GM23338 (cell line): Measurements from ENCODE around the gene C4orf54. TPM values are rescaled to one million over a fixed set of nuclear protein-coding genes. Genes with fewer than 3 reads are reported as not detected.

ENCODE experiments used
- ATAC-seq: fragments of 200-7000 bp; cut with Tn5 transposase; 3 replicates; pipeline ENCODE4 v1.9.1; 2020
- DNase-seq: peaks from one replicate; pipeline ENCODE4 v3.0.0-alpha.2; 2015; ENCODE audit warnings: low spot score
- H2AFZ ChIP-seq: fragments of 200-600 bp; sonication (generic); 2 replicates; pipeline ENCODE4 v1.8.0; 2016; ENCODE audit warnings: antibody characterized with exemption, mild to moderate bottlenecking, moderate library complexity
- H3F3A ChIP-seq: fragments of 200-600 bp; sonication (generic); replicated peaks from 2 replicates; pipeline ENCODE4 v1.8.0; 2017; ENCODE audit warnings: antibody characterized with exemption, mixed run types, low read depth
- H3K27ac ChIP-seq: fragments of 200-600 bp; sonication (generic); 2 replicates; pipeline ENCODE4 v1.6.1; 2016; ENCODE audit warnings: low read depth
- H3K27me3 ChIP-seq: fragments of 200-600 bp; sonication (generic); 2 replicates; pipeline ENCODE4 v1.8.0; 2016; ENCODE audit warnings: mild to moderate bottlenecking, mixed run types, moderate library complexity; ENCODE audit not compliant: insufficient read depth
- H3K36me3 ChIP-seq: fragments of 200-600 bp; sonication (generic); 2 replicates; pipeline ENCODE4 v1.8.0; 2016; ENCODE audit warnings: mild to moderate bottlenecking; ENCODE audit not compliant: insufficient read depth
- H3K4me1 ChIP-seq: fragments of 200-600 bp; sonication (generic); 2 replicates; pipeline ENCODE4 v1.8.0; 2016; ENCODE audit warnings: mild to moderate bottlenecking, moderate library complexity; ENCODE audit not compliant: insufficient read depth
- H3K4me2 ChIP-seq: fragments of 200-600 bp; sonication (generic); 2 replicates; pipeline ENCODE4 v1.7.1; 2017; ENCODE audit warnings: mixed run types
- H3K4me3 ChIP-seq: fragments of 200-600 bp; sonication (generic); 2 replicates; pipeline ENCODE4 v1.6.1; 2016; ENCODE audit warnings: mixed run types
- H3K79me2 ChIP-seq: fragments of 200-600 bp; sonication (generic); replicated peaks from 2 replicates; pipeline ENCODE4 v1.8.0; 2017; ENCODE audit warnings: mild to moderate bottlenecking; ENCODE audit not compliant: insufficient read depth
- H3K9me2 ChIP-seq: fragments of 200-600 bp; sonication (generic); 2 replicates; pipeline ENCODE4 v1.8.0; 2017; ENCODE audit not compliant: insufficient read depth
- H4K20me1 ChIP-seq: fragments of 200-600 bp; sonication (generic); replicated peaks from 2 replicates; pipeline ENCODE4 v1.8.0; 2017; ENCODE audit warnings: mild to moderate bottlenecking; ENCODE audit not compliant: insufficient read depth
- H3K27ac Mint-ChIP-seq: 2 replicates; pipeline ENCODE4 v1.8.0; 2020; ENCODE audit warnings: inconsistent platforms, mild to moderate bottlenecking, moderate library complexity, mixed read lengths
- H3K27me3 Mint-ChIP-seq: 3 replicates; pipeline ENCODE4 v1.8.0; 2022; ENCODE audit warnings: low read depth, mild to moderate bottlenecking, moderate library complexity, mixed read lengths, inconsistent platforms; ENCODE audit not compliant: insufficient read depth, poor library complexity
- H3K36me3 Mint-ChIP-seq: 3 replicates; pipeline ENCODE4 v1.8.0; 2021; ENCODE audit warnings: low read depth, mild to moderate bottlenecking, inconsistent platforms, moderate library complexity, mixed read lengths
- H3K4me1 Mint-ChIP-seq: 3 replicates; pipeline ENCODE4 v1.8.0; 2020; ENCODE audit warnings: mild to moderate bottlenecking, inconsistent platforms, mixed read lengths
- H3K4me3 Mint-ChIP-seq: 3 replicates; pipeline ENCODE4 v1.8.0; 2021; ENCODE audit warnings: moderate library complexity, mild to moderate bottlenecking, inconsistent platforms, mixed read lengths
- H3K9me3 Mint-ChIP-seq: 3 replicates; pipeline ENCODE4 v1.8.0; 2020; ENCODE audit warnings: moderate library complexity, mild to moderate bottlenecking, inconsistent platforms, mixed read lengths
- CREB1 ChIP-seq: fragments of 250-450 bp; sonication (Bioruptor Pico); IDR thresholded peaks from 2 replicates; pipeline ENCODE4 v1.5.0; 2020; ENCODE audit warnings: low read depth, mild to moderate bottlenecking, moderate library complexity
- EZH2 ChIP-seq: fragments of 200-600 bp; sonication (generic); IDR thresholded peaks from one replicate; pipeline ENCODE4 v1.8.0; 2017; ENCODE audit warnings: antibody characterized with exemption, mild to moderate bottlenecking, low read depth; ENCODE audit not compliant: unreplicated experiment
- EZH2phosphoT487 ChIP-seq: fragments of 200-600 bp; sonication (generic); IDR thresholded peaks from one replicate; pipeline ENCODE4 v1.8.1; 2018; ENCODE audit warnings: antibody characterized with exemption; ENCODE audit not compliant: unreplicated experiment
- JUNB ChIP-seq: IDR thresholded peaks from one replicate; pipeline ENCODE4 v1.6.1; 2016; ENCODE audit warnings: antibody characterized with exemption; ENCODE audit not compliant: unreplicated experiment
- NANOG ChIP-seq: IDR thresholded peaks from 2 replicates; pipeline ENCODE4 v1.6.1; 2016; ENCODE audit warnings: antibody characterized with exemption, borderline replicate concordance
- POLR2AphosphoS5 ChIP-seq: IDR thresholded peaks from 2 replicates; pipeline ENCODE4 v1.6.1; 2016; ENCODE audit warnings: antibody characterized with exemption, low read depth
- STAT1 ChIP-seq: IDR thresholded peaks from one replicate; pipeline ENCODE4 v1.6.1; 2016; ENCODE audit warnings: antibody characterized with exemption; ENCODE audit not compliant: unreplicated experiment
- ZNF114 ChIP-seq: fragments of 250-450 bp; sonication (Bioruptor Pico); IDR thresholded peaks from 2 replicates; pipeline ENCODE4 v1.5.0; 2020; ENCODE audit warnings: mild to moderate bottlenecking, moderate library complexity
- ZNF331 ChIP-seq: fragments of 250-450 bp; sonication (Bioruptor Pico); IDR thresholded peaks from 2 replicates; pipeline ENCODE4 v1.5.0; 2020; ENCODE audit warnings: low read depth, mild to moderate bottlenecking, moderate library complexity
- polyA plus RNA-seq: library from polyadenylated mRNA; unstranded; fragments of >200 nt; fragmentation: Nextera tagmentation; extraction: Ambion mirVana; gene quantifications from 2 replicates; pipeline ENCODE4 v1.2.1, GENCODE V29; 2016
- total RNA-seq: library from RNA; depleted of rRNA; stranded (reverse); fragments of >200 nt; shearing (Covaris generic); gene quantifications from 2 replicates; pipeline ENCODE4 v1.2.3, GENCODE V29; 2014
- TF ChIP-seq, protein P1 (sequence below): IDR thresholded peaks from 2 replicates; pipeline ENCODE4 v1.6.1; 2016; ENCODE audit warnings: antibody characterized with exemption
- TF ChIP-seq, protein P2 (sequence below): IDR thresholded peaks from one replicate; pipeline ENCODE4 v1.6.1; 2018; ENCODE audit warnings: antibody characterized with exemption; ENCODE audit not compliant: unreplicated experiment
- TF ChIP-seq, protein P3 (sequence below), 2 experiments: fragments of 200-600 bp in 1 of 2; sonication (generic) in 1 of 2; conservative IDR thresholded peaks; 2 replicates each; pipeline versions ENCODE4 v1.5.1 to v1.6.1; 2016 to 2017; ENCODE audit warnings: antibody characterized with exemption in 2 of 2, low read depth in 2 of 2, mild to moderate bottlenecking in 2 of 2, moderate library complexity in 1 of 2
- TF ChIP-seq, protein P4 (sequence below): fragments of 250-450 bp; sonication (Bioruptor Pico); IDR thresholded peaks from 2 replicates; pipeline ENCODE4 v1.5.0; 2020; ENCODE audit warnings: mild to moderate bottlenecking, moderate library complexity

The C4orf54 gene
- total and polyA plus RNA-seq, 2 experiments from 2014 or later: 0.03 TPM; not detected in 1

DNA sequence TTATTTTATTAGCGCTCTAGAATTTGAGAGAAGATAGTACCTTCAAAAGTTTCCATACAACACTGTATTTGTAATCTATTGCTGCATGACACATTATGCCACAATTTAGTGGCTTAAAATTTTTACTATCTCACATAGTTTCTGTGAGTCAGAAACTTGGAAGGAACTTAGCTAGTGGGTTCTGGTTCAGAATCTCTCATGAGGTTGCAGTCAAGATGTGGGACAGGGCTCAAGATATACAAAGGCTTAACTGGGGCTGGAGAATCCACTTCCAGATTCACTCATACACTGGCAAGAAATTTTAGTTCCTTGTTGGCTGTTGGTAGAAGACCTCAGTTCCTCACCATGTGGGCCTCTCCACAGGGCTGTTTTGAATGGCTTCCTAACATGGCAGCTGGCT is 11.5 kb upstream of the C4orf54 start:
- Mint-ChIP-seq H3K9me3 (peaks cover 26% of the 10 kb centered on the region), H3K27ac (no peak overlapping the region), H3K36me3 (peaks cover 15% of the 10 kb centered on the region; the same call in 2 of the 3 replicates), H3K4me1 (no peaks in the 10 kb centered on the region), H3K27me3 (no peaks in the 10 kb centered on the region), H3K4me3 (no peak overlapping the region)
- H3K27me3 ChIP-seq: no peaks in the 10 kb centered on the region
- no peak overlapping the region for H3K4me3 ChIP-seq
- no peaks in the 10 kb centered on the region for H3K36me3 ChIP-seq
- H3K4me2 ChIP-seq: no peak overlapping the region
- H2AFZ ChIP-seq: no peak overlapping the region
- no peak for TF ChIP-seq EZH2
- TF ChIP-seq POLR2AphosphoS5: no peak
- TF ChIP-seq NANOG: no peak
- TF ChIP-seq STAT1: no peak
- TF ChIP-seq, protein P1, sequence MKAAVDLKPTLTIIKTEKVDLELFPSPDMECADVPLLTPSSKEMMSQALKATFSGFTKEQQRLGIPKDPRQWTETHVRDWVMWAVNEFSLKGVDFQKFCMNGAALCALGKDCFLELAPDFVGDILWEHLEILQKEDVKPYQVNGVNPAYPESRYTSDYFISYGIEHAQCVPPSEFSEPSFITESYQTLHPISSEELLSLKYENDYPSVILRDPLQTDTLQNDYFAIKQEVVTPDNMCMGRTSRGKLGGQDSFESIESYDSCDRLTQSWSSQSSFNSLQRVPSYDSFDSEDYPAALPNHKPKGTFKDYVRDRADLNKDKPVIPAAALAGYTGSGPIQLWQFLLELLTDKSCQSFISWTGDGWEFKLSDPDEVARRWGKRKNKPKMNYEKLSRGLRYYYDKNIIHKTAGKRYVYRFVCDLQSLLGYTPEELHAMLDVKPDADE: no peak
- TF ChIP-seq CREB1: no peak
- no peak for TF ChIP-seq EZH2phosphoT487
- TF ChIP-seq, protein P2, sequence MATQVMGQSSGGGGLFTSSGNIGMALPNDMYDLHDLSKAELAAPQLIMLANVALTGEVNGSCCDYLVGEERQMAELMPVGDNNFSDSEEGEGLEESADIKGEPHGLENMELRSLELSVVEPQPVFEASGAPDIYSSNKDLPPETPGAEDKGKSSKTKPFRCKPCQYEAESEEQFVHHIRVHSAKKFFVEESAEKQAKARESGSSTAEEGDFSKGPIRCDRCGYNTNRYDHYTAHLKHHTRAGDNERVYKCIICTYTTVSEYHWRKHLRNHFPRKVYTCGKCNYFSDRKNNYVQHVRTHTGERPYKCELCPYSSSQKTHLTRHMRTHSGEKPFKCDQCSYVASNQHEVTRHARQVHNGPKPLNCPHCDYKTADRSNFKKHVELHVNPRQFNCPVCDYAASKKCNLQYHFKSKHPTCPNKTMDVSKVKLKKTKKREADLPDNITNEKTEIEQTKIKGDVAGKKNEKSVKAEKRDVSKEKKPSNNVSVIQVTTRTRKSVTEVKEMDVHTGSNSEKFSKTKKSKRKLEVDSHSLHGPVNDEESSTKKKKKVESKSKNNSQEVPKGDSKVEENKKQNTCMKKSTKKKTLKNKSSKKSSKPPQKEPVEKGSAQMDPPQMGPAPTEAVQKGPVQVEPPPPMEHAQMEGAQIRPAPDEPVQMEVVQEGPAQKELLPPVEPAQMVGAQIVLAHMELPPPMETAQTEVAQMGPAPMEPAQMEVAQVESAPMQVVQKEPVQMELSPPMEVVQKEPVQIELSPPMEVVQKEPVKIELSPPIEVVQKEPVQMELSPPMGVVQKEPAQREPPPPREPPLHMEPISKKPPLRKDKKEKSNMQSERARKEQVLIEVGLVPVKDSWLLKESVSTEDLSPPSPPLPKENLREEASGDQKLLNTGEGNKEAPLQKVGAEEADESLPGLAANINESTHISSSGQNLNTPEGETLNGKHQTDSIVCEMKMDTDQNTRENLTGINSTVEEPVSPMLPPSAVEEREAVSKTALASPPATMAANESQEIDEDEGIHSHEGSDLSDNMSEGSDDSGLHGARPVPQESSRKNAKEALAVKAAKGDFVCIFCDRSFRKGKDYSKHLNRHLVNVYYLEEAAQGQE: no peak
- no peak for TF ChIP-seq ZNF331 (CRISPR knock-in tag)
- TF ChIP-seq ZNF114 (CRISPR knock-in tag): no peak
- TF ChIP-seq, protein P3, sequence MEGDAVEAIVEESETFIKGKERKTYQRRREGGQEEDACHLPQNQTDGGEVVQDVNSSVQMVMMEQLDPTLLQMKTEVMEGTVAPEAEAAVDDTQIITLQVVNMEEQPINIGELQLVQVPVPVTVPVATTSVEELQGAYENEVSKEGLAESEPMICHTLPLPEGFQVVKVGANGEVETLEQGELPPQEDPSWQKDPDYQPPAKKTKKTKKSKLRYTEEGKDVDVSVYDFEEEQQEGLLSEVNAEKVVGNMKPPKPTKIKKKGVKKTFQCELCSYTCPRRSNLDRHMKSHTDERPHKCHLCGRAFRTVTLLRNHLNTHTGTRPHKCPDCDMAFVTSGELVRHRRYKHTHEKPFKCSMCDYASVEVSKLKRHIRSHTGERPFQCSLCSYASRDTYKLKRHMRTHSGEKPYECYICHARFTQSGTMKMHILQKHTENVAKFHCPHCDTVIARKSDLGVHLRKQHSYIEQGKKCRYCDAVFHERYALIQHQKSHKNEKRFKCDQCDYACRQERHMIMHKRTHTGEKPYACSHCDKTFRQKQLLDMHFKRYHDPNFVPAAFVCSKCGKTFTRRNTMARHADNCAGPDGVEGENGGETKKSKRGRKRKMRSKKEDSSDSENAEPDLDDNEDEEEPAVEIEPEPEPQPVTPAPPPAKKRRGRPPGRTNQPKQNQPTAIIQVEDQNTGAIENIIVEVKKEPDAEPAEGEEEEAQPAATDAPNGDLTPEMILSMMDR (conservative IDR thresholded peaks at IDR 0.05; ENCODE audit: low read depth in 2 of 2): no peak
- TF ChIP-seq, protein P4, sequence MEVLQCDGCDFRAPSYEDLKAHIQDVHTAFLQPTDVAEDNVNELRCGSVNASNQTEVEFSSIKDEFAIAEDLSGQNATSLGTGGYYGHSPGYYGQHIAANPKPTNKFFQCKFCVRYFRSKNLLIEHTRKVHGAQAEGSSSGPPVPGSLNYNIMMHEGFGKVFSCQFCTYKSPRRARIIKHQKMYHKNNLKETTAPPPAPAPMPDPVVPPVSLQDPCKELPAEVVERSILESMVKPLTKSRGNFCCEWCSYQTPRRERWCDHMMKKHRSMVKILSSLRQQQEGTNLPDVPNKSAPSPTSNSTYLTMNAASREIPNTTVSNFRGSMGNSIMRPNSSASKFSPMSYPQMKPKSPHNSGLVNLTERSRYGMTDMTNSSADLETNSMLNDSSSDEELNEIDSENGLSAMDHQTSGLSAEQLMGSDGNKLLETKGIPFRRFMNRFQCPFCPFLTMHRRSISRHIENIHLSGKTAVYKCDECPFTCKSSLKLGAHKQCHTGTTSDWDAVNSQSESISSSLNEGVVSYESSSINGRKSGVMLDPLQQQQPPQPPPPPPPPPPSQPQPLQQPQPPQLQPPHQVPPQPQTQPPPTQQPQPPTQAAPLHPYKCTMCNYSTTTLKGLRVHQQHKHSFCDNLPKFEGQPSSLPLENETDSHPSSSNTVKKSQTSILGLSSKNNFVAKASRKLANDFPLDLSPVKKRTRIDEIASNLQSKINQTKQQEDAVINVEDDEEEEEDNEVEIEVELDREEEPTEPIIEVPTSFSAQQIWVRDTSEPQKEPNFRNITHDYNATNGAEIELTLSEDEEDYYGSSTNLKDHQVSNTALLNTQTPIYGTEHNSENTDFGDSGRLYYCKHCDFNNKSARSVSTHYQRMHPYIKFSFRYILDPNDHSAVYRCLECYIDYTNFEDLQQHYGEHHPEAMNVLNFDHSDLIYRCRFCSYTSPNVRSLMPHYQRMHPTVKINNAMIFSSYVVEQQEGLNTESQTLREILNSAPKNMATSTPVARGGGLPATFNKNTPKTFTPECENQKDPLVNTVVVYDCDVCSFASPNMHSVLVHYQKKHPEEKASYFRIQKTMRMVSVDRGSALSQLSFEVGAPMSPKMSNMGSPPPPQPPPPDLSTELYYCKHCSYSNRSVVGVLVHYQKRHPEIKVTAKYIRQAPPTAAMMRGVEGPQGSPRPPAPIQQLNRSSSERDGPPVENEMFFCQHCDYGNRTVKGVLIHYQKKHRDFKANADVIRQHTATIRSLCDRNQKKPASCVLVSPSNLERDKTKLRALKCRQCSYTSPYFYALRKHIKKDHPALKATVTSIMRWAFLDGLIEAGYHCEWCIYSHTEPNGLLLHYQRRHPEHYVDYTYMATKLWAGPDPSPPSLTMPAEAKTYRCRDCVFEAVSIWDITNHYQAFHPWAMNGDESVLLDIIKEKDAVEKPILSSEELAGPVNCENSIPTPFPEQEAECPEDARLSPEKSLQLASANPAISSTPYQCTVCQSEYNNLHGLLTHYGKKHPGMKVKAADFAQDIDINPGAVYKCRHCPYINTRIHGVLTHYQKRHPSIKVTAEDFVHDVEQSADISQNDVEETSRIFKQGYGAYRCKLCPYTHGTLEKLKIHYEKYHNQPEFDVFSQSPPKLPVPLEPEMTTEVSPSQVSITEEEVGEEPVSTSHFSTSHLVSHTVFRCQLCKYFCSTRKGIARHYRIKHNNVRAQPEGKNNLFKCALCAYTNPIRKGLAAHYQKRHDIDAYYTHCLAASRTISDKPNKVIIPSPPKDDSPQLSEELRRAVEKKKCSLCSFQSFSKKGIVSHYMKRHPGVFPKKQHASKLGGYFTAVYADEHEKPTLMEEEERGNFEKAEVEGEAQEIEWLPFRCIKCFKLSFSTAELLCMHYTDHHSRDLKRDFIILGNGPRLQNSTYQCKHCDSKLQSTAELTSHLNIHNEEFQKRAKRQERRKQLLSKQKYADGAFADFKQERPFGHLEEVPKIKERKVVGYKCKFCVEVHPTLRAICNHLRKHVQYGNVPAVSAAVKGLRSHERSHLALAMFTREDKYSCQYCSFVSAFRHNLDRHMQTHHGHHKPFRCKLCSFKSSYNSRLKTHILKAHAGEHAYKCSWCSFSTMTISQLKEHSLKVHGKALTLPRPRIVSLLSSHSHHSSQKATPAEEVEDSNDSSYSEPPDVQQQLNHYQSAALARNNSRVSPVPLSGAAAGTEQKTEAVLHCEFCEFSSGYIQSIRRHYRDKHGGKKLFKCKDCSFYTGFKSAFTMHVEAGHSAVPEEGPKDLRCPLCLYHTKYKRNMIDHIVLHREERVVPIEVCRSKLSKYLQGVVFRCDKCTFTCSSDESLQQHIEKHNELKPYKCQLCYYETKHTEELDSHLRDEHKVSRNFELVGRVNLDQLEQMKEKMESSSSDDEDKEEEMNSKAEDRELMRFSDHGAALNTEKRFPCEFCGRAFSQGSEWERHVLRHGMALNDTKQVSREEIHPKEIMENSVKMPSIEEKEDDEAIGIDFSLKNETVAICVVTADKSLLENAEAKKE (CRISPR knock-in tag): no peak
- no peak for TF ChIP-seq JUNB
- H3K79me2 ChIP-seq: no peaks in the 10 kb centered on the region
- H3F3A ChIP-seq: no peaks in the 10 kb centered on the region
- H4K20me1 ChIP-seq: no peaks in the 10 kb centered on the region
- DNase-seq (no peak), ATAC-seq (no peak)
- H3K9me2 ChIP-seq: no peaks in the 10 kb centered on the region; the same call in 1 of the 2 replicates
- no peaks in the 10 kb centered on the region for H3K4me1 ChIP-seq
- H3K27ac ChIP-seq: no peak overlapping the region
